ENCODE results near the gene CASKIN1.
"Not testable (repeated sequence)": the region's sequence is repeated elsewhere in the genome, so short reads cannot be mapped to it uniquely, and the experiment has no call there.

- TF ChIP-seq POLR2AphosphoS5 (IDR thresholded peaks at IDR 0.05; ENCODE audit: low read depth, low read length) = not testable (repeated sequence)
- TF ChIP-seq, protein P1, sequence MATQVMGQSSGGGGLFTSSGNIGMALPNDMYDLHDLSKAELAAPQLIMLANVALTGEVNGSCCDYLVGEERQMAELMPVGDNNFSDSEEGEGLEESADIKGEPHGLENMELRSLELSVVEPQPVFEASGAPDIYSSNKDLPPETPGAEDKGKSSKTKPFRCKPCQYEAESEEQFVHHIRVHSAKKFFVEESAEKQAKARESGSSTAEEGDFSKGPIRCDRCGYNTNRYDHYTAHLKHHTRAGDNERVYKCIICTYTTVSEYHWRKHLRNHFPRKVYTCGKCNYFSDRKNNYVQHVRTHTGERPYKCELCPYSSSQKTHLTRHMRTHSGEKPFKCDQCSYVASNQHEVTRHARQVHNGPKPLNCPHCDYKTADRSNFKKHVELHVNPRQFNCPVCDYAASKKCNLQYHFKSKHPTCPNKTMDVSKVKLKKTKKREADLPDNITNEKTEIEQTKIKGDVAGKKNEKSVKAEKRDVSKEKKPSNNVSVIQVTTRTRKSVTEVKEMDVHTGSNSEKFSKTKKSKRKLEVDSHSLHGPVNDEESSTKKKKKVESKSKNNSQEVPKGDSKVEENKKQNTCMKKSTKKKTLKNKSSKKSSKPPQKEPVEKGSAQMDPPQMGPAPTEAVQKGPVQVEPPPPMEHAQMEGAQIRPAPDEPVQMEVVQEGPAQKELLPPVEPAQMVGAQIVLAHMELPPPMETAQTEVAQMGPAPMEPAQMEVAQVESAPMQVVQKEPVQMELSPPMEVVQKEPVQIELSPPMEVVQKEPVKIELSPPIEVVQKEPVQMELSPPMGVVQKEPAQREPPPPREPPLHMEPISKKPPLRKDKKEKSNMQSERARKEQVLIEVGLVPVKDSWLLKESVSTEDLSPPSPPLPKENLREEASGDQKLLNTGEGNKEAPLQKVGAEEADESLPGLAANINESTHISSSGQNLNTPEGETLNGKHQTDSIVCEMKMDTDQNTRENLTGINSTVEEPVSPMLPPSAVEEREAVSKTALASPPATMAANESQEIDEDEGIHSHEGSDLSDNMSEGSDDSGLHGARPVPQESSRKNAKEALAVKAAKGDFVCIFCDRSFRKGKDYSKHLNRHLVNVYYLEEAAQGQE (IDR thresholded peaks at IDR 0.05; ENCODE audit: insufficient read depth in 1 of 2, low read depth in 2 of 2, low read length in 1 of 2) = not testable (repeated sequence)
- TF ChIP-seq, protein P2, sequence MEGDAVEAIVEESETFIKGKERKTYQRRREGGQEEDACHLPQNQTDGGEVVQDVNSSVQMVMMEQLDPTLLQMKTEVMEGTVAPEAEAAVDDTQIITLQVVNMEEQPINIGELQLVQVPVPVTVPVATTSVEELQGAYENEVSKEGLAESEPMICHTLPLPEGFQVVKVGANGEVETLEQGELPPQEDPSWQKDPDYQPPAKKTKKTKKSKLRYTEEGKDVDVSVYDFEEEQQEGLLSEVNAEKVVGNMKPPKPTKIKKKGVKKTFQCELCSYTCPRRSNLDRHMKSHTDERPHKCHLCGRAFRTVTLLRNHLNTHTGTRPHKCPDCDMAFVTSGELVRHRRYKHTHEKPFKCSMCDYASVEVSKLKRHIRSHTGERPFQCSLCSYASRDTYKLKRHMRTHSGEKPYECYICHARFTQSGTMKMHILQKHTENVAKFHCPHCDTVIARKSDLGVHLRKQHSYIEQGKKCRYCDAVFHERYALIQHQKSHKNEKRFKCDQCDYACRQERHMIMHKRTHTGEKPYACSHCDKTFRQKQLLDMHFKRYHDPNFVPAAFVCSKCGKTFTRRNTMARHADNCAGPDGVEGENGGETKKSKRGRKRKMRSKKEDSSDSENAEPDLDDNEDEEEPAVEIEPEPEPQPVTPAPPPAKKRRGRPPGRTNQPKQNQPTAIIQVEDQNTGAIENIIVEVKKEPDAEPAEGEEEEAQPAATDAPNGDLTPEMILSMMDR (IDR thresholded peaks at IDR 0.05) = not testable (repeated sequence)
Observed at GRCh38 chr16:2240331-2240730, 43.9 kb upstream of the CASKIN1 start.

All from Panc1 (cell line).